MM.1S (cell line): ENCODE data around the gene SLC6A11.

ENCODE experiments used
- EZH2 ChIP-seq: fragments of 300-600 bp; sonication (generic); optimal IDR thresholded peaks from 2 replicates; pipeline ENCODE3; 2017; ENCODE audit warnings: low read depth, mild to moderate bottlenecking, antibody characterized with exemption, low read length, mixed read lengths
- EZH2phosphoT487 ChIP-seq: fragments of 300-600 bp; sonication (generic); IDR thresholded peaks from 2 replicates; pipeline ENCODE4 v1.6.1; 2018; ENCODE audit warnings: antibody characterized with exemption, low read length
- TF ChIP-seq, protein P1 (sequence below): fragments of 300-600 bp; sonication (generic); IDR thresholded peaks from 2 replicates; pipeline ENCODE4 v1.5.1; 2016; ENCODE audit warnings: antibody characterized with exemption, low read length, mixed read lengths

DNA sequence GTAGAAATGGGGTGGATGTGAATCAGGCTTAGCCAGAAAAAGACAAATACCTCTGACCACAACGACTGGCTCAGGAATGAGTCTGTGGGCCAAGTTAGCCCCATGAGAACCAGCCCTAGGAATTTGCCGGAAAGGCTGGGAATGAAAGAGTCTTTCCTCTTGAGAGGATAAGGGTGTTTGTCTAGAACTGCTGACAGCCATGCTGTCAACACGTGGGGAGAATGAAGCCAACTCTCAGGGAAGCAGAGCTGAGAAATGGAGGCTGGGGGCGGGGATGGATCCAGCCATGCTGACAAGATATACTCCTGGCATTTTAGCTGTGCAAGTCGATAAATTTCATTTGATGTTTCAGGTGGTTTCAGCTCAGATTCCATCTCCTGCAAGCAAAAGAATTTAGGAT is 165.9 kb downstream of the SLC6A11 start:
- TF ChIP-seq, protein P1, sequence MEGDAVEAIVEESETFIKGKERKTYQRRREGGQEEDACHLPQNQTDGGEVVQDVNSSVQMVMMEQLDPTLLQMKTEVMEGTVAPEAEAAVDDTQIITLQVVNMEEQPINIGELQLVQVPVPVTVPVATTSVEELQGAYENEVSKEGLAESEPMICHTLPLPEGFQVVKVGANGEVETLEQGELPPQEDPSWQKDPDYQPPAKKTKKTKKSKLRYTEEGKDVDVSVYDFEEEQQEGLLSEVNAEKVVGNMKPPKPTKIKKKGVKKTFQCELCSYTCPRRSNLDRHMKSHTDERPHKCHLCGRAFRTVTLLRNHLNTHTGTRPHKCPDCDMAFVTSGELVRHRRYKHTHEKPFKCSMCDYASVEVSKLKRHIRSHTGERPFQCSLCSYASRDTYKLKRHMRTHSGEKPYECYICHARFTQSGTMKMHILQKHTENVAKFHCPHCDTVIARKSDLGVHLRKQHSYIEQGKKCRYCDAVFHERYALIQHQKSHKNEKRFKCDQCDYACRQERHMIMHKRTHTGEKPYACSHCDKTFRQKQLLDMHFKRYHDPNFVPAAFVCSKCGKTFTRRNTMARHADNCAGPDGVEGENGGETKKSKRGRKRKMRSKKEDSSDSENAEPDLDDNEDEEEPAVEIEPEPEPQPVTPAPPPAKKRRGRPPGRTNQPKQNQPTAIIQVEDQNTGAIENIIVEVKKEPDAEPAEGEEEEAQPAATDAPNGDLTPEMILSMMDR: no peak
- TF ChIP-seq EZH2 (no peak), EZH2phosphoT487 (no peak)
